NCI-H524 (cell line): ENCODE results near the gene ALG9.

Source experiments
- DNase-seq, 2 experiments: peaks; one replicate each; lab custom pipeline; 2025; lab: John Stamatoyannopoulos, UW

Gene ALG9

GRCh38 chr11:111835665-111836064, 35.7 kb downstream of the ALG9 start:
- DNase-seq = no peak

GRCh38 chr11:111834432-111835163, 36.8 kb downstream of the ALG9 start:
- DNase-seq = no peak

GRCh38 chr11:111833524-111833923, 37.9 kb downstream of the ALG9 start:
- peak in 1 of 2 experiments; percentile 32 for DNase-seq

GRCh38 chr11:111829185-111829968, 42.0 kb downstream of the ALG9 start:
- no peak for DNase-seq

- DNase-seq = no peak
Measured at GRCh38 chr11:111826322-111826950, 44.9 kb downstream of the ALG9 start.

GRCh38 chr11:111823629-111824028, 47.8 kb downstream of the ALG9 start:
- no peak for DNase-seq

- DNase-seq = no peak
Measured at GRCh38 chr11:111823131-111823530, 48.2 kb downstream of the ALG9 start.

- DNase-seq = no peak
Measured at GRCh38 chr11:111819829-111820237, 51.5 kb downstream of the ALG9 start.

GRCh38 chr11:111819161-111819828, 52.1 kb downstream of the ALG9 start:
- no peak for DNase-seq

GRCh38 chr11:111815489-111815888, 55.9 kb downstream of the ALG9 start:
- DNase-seq = no peak

- DNase-seq = peak in 1 of 2 experiments; percentile 59
Measured at GRCh38 chr11:111814557-111815320, 56.6 kb downstream of the ALG9 start.

GRCh38 chr11:111814106-111814505, 57.3 kb downstream of the ALG9 start:
- DNase-seq = no peak

- DNase-seq = no peak
Measured at GRCh38 chr11:111812211-111812610, 59.2 kb downstream of the ALG9 start.

GRCh38 chr11:111811445-111811844, 59.9 kb downstream of the ALG9 start:
- no peak for DNase-seq

- DNase-seq = no peak
Measured at GRCh38 chr11:111808834-111809233, 62.5 kb downstream of the ALG9 start.

GRCh38 chr11:111808063-111808588, 63.3 kb downstream of the ALG9 start:
- DNase-seq = no peak

- no peak for DNase-seq
Measured at GRCh38 chr11:111807076-111807475, 64.3 kb downstream of the ALG9 start.

- no peak for DNase-seq
Measured at GRCh38 chr11:111801135-111801534, 70.2 kb downstream of the ALG9 start.

- DNase-seq = no peak
Measured at GRCh38 chr11:111798279-111798678, 73.1 kb downstream of the ALG9 start.

- peak; percentile 22 to 70 for DNase-seq
Measured at GRCh38 chr11:111797145-111797581, 74.2 kb downstream of the ALG9 start.

- DNase-seq = peak; percentile 27 to 70
Measured at GRCh38 chr11:111796696-111797095, 74.7 kb downstream of the ALG9 start.
